Hepatocyte (in vitro differentiated cells): ENCODE results near the gene ASTN2.

Experiments used
- EZH2 ChIP-seq: fragments of 200-600 bp; sonication (generic); IDR thresholded peaks from 2 replicates; pipeline ENCODE4 v1.6.1; 2016; ENCODE audit warnings: antibody characterized with exemption, mild to moderate bottlenecking, borderline replicate concordance
- EZH2phosphoT487 ChIP-seq: fragments of 200-600 bp; sonication (generic); IDR thresholded peaks from one replicate; pipeline ENCODE4 v1.6.1; 2018; ENCODE audit warnings: antibody characterized with exemption, mild to moderate bottlenecking, low read depth, moderate library complexity; ENCODE audit not compliant: unreplicated experiment, severe bottlenecking
- TF ChIP-seq, protein P1 (sequence below): fragments of 200-600 bp; sonication (generic); IDR thresholded peaks from 2 replicates; pipeline ENCODE4 v1.5.1; 2016; ENCODE audit warnings: antibody characterized with exemption, mild to moderate bottlenecking; ENCODE audit not compliant: poor library complexity

DNA sequence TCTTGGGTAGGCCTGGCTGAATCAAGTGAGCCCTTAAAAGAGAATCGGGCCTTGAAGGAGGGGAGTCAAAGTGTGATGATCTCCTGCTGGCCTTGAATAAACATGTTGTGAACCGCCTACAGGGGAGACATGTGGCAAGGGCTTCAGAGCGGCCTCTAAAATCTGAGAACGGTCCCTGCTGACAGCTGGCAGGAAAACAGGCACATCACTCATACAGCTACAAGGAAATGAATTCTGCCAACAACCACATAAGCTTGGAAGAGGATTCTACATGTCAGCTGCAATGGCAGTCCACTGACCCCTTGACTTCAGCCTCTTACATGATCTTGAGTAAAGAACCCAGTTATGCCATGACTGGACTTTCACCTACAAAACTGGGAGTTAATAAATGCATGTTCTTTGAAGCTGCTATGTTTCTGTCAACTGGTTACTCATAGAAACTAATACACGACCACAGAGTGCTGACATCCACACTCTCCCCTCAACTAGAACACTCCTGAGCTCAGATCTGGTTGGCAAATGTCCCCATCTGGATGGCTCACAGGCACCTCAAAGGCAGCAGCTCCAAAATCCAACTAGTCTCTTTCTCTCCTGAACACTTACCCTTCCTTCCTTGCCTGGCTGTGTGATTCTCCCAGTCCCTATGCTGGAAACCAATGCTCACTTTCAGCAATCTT, 333.1 kb downstream of the ASTN2 start:
- TF ChIP-seq, protein P1, sequence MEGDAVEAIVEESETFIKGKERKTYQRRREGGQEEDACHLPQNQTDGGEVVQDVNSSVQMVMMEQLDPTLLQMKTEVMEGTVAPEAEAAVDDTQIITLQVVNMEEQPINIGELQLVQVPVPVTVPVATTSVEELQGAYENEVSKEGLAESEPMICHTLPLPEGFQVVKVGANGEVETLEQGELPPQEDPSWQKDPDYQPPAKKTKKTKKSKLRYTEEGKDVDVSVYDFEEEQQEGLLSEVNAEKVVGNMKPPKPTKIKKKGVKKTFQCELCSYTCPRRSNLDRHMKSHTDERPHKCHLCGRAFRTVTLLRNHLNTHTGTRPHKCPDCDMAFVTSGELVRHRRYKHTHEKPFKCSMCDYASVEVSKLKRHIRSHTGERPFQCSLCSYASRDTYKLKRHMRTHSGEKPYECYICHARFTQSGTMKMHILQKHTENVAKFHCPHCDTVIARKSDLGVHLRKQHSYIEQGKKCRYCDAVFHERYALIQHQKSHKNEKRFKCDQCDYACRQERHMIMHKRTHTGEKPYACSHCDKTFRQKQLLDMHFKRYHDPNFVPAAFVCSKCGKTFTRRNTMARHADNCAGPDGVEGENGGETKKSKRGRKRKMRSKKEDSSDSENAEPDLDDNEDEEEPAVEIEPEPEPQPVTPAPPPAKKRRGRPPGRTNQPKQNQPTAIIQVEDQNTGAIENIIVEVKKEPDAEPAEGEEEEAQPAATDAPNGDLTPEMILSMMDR = no peak
- TF ChIP-seq EZH2 (no peak), EZH2phosphoT487 (no peak)
